LNCAP (cell line): ENCODE results near the gene H2AZ1.
A peak's percentile ranks its signal among the peaks of the same experiment; 100 is the strongest.

Source experiments
- TF ChIP-seq, protein P1 (sequence below): fragments of 450-650 bp; IDR thresholded peaks from 2 replicates; pipeline ENCODE4 v1.5.1; 2017; ENCODE audit warnings: mild to moderate bottlenecking

H2AZ1 gene

DNA sequence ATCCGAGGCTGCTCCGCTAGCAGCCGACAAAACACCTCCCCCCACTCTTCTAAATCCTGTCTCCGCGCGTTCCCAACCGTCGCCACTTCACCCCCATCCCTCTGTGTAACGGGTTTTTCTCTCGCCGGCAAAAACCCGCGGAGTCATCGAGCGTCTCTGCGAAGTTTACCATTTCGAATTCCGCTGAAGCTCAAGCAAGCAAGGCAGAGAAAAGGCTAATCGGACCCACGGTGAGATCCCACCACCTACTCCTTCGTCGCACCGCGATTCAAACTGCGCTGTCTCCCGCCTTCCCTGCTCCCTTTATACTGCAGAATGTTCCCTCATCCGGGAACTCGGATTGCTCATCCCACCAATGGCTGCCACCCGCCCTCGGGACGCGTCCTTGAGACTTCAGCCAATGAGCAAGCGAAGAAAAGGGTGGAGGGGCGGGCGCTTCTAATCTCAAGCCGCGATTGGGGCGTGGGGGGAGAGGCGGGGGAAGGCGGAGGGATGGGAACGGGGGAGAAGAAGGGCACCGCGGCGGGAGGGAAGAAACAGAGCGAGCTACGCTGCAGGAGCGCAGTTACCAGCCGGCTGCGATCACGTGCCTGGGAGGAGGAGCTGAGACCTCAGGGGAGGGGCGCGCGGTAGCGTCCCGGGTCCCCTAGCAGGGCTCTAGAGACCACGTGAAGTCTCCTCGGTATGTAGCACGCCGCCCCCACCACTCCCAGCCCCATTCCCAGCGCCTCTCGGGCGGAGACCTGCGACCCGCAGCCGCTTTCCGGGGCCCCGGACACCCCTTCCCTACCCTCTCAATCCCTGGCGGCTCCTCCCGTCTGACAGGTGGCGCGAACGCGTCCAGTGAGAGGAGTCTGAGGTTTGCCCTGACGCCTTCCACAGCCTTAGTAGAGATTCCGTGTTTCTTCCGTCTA, at the start of gene H2AZ1:
TSS of gene H2AZ1 (minus strand) at position 277 of the 914 bp plus-strand sequence. CDS start at position 172, 105 bp downstream.
- TF ChIP-seq, protein P1, sequence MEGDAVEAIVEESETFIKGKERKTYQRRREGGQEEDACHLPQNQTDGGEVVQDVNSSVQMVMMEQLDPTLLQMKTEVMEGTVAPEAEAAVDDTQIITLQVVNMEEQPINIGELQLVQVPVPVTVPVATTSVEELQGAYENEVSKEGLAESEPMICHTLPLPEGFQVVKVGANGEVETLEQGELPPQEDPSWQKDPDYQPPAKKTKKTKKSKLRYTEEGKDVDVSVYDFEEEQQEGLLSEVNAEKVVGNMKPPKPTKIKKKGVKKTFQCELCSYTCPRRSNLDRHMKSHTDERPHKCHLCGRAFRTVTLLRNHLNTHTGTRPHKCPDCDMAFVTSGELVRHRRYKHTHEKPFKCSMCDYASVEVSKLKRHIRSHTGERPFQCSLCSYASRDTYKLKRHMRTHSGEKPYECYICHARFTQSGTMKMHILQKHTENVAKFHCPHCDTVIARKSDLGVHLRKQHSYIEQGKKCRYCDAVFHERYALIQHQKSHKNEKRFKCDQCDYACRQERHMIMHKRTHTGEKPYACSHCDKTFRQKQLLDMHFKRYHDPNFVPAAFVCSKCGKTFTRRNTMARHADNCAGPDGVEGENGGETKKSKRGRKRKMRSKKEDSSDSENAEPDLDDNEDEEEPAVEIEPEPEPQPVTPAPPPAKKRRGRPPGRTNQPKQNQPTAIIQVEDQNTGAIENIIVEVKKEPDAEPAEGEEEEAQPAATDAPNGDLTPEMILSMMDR: no peak

GRCh38 chr4:99998062-99998867, 48.2 kb upstream of the H2AZ1 start:
- TF ChIP-seq, protein P1: peak; percentile 58; the same call in 1 of the 2 replicates

DNA sequence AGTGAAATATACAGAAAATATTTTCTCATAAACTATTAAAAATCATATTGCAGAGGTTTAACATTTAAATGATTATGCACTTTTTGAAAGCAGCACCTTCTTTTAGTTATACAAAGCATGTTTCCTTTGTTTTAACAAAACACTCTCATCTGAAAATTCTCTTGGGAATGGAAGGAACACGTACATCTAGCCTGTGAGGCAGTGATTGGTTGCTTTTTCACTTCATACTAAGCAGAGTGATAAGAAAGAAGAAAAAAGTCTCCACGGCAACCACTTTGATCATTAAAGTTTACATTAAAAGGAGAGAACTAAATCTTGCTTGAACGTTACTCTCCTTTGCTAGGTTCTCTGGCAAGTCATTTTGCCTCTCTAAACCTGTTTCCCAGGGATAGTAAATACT, 41.7 kb upstream of the H2AZ1 start:
- TF ChIP-seq, protein P1: no peak

GRCh38 chr4:99987681-99988080, 37.6 kb upstream of the H2AZ1 start:
- TF ChIP-seq, protein P1: no peak

- TF ChIP-seq, protein P1: no peak
Measured at GRCh38 chr4:99986792-99987191, 36.7 kb upstream of the H2AZ1 start.

GRCh38 chr4:99983289-99983943, 33.3 kb upstream of the H2AZ1 start:
- TF ChIP-seq, protein P1: no peak

DNA sequence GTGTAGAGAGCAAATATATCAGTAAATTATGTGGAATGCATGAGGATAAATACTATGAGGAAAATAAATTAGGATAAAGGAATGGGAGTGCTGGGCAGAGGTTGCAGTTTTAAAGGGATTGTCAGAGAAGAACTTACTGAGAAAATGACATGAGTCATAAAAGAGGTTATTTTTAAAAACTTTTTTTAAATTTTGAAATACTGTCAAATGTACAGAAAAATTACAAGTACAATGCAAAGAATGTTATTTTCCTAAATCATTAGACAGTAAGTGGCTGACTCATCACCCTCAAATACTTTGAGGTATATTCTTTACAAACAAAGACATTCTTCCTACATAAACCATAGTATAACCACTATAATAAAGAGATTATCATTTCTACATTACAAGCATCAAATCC, 29.8 kb upstream of the H2AZ1 start:
- TF ChIP-seq, protein P1: no peak
